NCI-H1105 (cell line): ENCODE measurements around the gene TMEM213.

Experiments
- DNase-seq: peaks from one replicate; lab custom pipeline; 2025; lab: John Stamatoyannopoulos, UW

TMEM213 gene

GRCh38 chr7:138876326-138876725, 78.5 kb downstream of the TMEM213 start:
- DNase-seq = no peak

DNA sequence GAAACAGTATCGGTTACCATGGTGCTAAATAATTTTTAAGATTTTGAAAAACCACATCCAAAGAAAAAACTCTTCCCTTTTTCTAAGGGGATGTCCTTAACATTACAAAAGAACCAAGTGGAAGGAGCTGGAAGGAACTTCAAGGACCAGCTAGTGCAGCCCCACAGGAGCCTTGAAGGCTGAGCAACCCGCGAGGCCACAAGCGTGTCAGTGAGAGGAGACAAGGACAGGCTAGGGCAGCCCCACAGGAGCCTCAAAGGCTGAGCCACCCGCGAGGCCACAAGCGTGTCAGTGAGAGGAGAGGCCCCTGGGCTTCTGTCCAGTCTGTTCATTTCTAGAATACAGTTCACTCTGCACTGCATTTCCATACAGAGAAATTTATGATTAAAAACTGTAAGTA, 80.3 kb downstream of the TMEM213 start:
- no peak for DNase-seq

- DNase-seq = no peak
Observed at GRCh38 chr7:138878856-138879255, 81.1 kb downstream of the TMEM213 start.

DNA sequence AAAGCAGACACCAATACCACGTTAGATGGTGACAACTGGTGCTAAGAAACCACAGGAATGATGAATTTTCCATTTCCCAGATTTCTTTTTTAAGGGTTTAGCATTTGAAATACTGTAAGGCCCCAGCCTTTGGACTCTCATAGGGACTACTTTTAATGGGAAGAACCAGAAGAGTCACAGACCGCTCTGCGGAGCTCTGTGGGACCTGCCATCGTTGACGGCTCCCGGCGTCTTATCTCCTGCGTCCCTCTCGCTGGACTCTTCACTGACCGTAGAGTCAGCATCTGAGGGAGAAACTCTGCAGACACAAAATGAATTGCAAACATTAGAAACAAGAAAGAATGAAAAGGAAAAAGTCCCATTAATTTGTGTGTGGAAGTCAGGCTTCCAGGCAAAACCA, 81.6 kb downstream of the TMEM213 start:
- DNase-seq = no peak

- no peak for DNase-seq
Observed at GRCh38 chr7:138880881-138881578, 83.2 kb downstream of the TMEM213 start.

DNA sequence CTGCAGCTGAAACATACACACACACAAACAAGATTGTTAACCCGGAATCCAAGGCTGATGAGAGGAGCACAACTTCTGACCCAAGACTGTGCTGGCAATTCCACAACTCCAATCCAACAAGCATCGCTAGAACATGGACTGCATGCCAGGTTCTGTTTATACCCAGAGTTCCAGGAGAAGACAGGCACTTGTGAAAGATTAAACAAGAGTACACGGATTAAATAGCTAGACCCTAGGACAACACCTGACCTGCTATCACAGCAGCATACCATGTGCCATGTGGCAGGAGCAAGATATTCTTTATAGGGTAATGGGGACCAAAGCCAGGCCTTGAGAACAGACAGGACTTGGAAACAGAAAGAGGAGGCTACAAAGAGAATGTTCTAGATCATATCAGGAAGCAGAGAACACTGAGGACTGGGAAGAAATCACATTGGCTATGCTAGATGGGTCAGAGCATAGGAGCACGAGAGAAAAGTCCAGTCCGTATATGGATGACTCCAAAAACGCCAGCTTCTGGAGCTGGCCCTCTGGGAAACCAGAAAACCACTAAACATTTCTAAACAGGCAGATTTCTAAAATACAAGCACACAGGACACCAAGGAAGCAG, 83.9 kb downstream of the TMEM213 start:
- no peak for DNase-seq

DNA sequence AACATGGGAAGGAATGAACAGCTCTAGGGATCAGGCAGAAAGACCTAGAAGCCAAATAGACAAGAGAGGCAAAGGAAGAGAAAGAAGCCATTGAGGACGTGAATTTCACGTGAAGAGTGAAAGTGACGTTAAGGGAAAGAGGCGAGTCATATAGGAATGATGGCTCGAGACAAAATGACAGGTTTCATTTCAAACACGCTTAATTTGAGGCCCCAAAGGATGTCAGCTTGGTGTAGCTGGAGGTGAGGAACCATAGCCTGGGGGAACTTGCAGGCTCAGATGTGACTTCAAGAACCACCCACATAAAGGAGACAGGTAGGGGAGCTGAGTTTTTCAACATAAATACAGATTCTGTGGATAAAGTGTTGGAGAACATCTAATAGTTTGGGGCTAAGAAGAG, 84.5 kb downstream of the TMEM213 start:
- DNase-seq = no peak

DNA sequence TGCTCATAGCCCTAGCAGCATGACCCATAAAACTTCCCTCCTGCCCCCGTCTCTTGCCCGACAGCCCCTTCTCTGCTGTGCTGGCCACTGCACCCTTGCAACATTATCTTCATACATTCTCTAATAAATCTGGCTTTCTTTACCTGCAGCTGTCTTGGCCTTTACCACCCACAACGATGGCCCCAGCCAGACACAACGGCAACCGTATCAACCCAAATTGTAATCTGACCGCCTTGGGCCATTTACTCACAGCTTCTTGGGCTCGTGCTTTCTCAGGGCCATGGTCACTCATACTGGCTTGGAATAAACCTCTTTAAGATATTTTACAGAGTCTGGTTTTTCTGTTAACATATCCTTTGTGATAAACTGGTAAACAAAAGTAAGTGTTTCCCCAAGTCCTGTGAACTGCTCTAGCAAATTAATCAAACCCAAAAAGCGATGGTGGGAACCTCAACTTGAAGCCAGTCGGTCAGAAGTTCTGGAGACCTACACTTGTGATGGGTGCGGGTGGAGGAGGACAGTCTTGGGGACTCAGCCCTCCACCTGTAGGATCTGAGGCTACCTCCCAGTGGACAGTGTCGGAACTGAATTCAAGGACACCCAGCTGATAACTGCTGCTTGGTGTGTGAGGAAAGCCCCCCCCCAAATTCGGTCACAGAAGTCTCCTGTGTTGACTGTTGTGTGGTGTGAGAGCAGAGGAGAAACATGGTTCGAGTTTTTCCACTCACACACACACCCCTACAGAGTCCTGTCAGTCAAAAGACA, 87.8 kb downstream of the TMEM213 start:
- DNase-seq = no peak

DNA sequence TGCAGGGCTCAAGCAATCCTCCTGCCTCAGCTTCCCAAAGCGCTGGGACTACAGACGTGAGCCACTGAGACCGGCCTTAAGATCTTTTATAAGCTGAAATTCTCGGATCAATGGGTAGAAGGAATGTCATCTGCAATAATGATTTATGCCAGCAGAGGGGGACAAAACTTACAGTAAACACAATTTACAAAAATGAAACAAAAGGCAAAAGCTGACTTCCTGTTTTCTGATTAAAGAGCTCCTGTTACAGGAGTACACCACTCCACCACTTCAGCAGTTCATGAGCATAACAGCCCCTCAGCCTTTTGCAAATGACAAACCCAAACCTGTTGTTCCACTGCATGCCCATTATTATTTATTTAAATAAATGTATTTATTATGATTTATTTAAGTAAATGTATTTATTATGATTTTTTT, 88.7 kb downstream of the TMEM213 start:
- no peak for DNase-seq

- no peak for DNase-seq
Observed at GRCh38 chr7:138887085-138887710, 89.4 kb downstream of the TMEM213 start.
